ENCODE data around the gene FRY.

FRY gene

GRCh38 chr13:32175307-32175706 lies 143.7 kb downstream of the FRY start:
- DNase-seq (ENCODE audit: low spot score): no peak

GRCh38 chr13:32175943-32176342 lies 144.4 kb downstream of the FRY start:
- no peak for DNase-seq (ENCODE audit: low spot score)

GRCh38 chr13:32176696-32177095 lies 145.1 kb downstream of the FRY start:
- DNase-seq (ENCODE audit: low spot score): no peak

- no peak for DNase-seq (ENCODE audit: low spot score)
These were observed 147.2 kb downstream of the FRY start for GRCh38 chr13:32178763-32179162.

GRCh38 chr13:32179708-32180107 lies 148.1 kb downstream of the FRY start:
- no peak for DNase-seq (ENCODE audit: low spot score)

- DNase-seq (ENCODE audit: low spot score): no peak
These were observed 156.1 kb downstream of the FRY start for GRCh38 chr13:32187651-32188050.

GRCh38 chr13:32191452-32191998 lies 160.0 kb downstream of the FRY start:
- DNase-seq (ENCODE audit: low spot score): no peak

- no peak for DNase-seq (ENCODE audit: low spot score)
These were observed 164.1 kb downstream of the FRY start for GRCh38 chr13:32195713-32196112.

- DNase-seq (ENCODE audit: low spot score): no peak
These were observed 167.6 kb downstream of the FRY start for GRCh38 chr13:32199168-32199567.

GRCh38 chr13:32200741-32201140 lies 169.2 kb downstream of the FRY start:
- DNase-seq (ENCODE audit: low spot score): no peak

- DNase-seq (ENCODE audit: low spot score): no peak
These were observed 170.2 kb downstream of the FRY start for GRCh38 chr13:32201809-32202208.

- no peak for DNase-seq (ENCODE audit: low spot score)
These were observed 170.7 kb downstream of the FRY start for GRCh38 chr13:32202268-32202667.

- no peak for DNase-seq (ENCODE audit: low spot score)
These were observed 171.6 kb downstream of the FRY start for GRCh38 chr13:32203221-32203620.

- no peak for DNase-seq (ENCODE audit: low spot score)
These were observed 172.2 kb downstream of the FRY start for GRCh38 chr13:32203736-32204135.

GRCh38 chr13:32205431-32206096 lies 174.0 kb downstream of the FRY start:
- no peak for DNase-seq (ENCODE audit: low spot score)

- peak; percentile 26 for DNase-seq (ENCODE audit: low spot score)
These were observed 174.6 kb downstream of the FRY start for GRCh38 chr13:32206097-32206740.

- DNase-seq (ENCODE audit: low spot score): no peak
These were observed 177.3 kb downstream of the FRY start for GRCh38 chr13:32208860-32209259.

- DNase-seq (ENCODE audit: low spot score): no peak
These were observed 178.1 kb downstream of the FRY start for GRCh38 chr13:32209652-32210051.

GRCh38 chr13:32210101-32210500 lies 178.5 kb downstream of the FRY start:
- DNase-seq (ENCODE audit: low spot score): no peak

GRCh38 chr13:32211813-32212212 lies 180.2 kb downstream of the FRY start:
- DNase-seq (ENCODE audit: low spot score): peak; percentile 80

- DNase-seq (ENCODE audit: low spot score): peak; percentile 66
These were observed 180.8 kb downstream of the FRY start for GRCh38 chr13:32212421-32212820.

GRCh38 chr13:32213626-32214025 lies 182.1 kb downstream of the FRY start:
- no peak for DNase-seq (ENCODE audit: low spot score)

- no peak for DNase-seq (ENCODE audit: low spot score)
These were observed 182.5 kb downstream of the FRY start for GRCh38 chr13:32214071-32214470.

- no peak for DNase-seq (ENCODE audit: low spot score)
These were observed 184.7 kb downstream of the FRY start for GRCh38 chr13:32216281-32216680.
